RWPE1 (cell line): ENCODE data around the gene BLOC1S3.

Experiments used
- CTCF ChIA-PET: fragments of 350-600 bp; sonication (Branson Sonifier 250); formaldehyde crosslinking; extraction: SDS; loops from one replicate; lab custom pipeline; 2021; lab: Yijun Ruan, JAX
- POLR2A ChIA-PET: fragments of 400-600 bp; formaldehyde crosslinking; extraction: SDS; loops from one replicate; lab custom pipeline; 2020; ENCODE audit warnings: antibody characterized with exemption; ENCODE audit not compliant: low non-redundant PET; lab: Yijun Ruan, JAX
- DNase-seq: peaks from one replicate; pipeline ENCODE4 v3.0.0; 2012; ENCODE audit warnings: low spot score
- H3K27ac ChIP-seq: fragments of 450-650 bp; 2 replicates; pipeline ENCODE4 v1.5.1; 2017
- CTCF ChIP-seq: fragments of 450-650 bp; conservative IDR thresholded peaks from 2 replicates; pipeline ENCODE4 v1.5.1; 2017; ENCODE audit warnings: low read depth, mild to moderate bottlenecking

Gene BLOC1S3

GRCh38 chr19:45164577-45165335, 13.8 kb upstream of the BLOC1S3 start:
- CTCF ChIA-PET: interaction anchor here (0.6 kb wide), 1 partner anchor 76 kb away, joined by 4 read pairs; no protein-coding TSS in a partner anchor
- peak overlapping the region; percentile 89 for H3K27ac ChIP-seq
- POLR2A ChIA-PET: interaction anchor here (1.4 kb wide), 1 partner anchor 13 kb away, joined by 3 read pairs; the partner anchor contains the start of gene TRAPPC6A
- DNase-seq: peak; percentile 67
- TF ChIP-seq CTCF: no peak

GRCh38 chr19:45166723-45167252, 11.8 kb upstream of the BLOC1S3 start:
- ChIA-PET CTCF (interaction anchor here (0.6 to 0.7 kb wide), 2 partner anchors 41 to 260 kb away, joined by 3 read pairs; no protein-coding TSS in a partner anchor), POLR2A (no interaction called here)
- H3K27ac ChIP-seq: peak overlapping the region; percentile 89
- DNase-seq: no peak
- TF ChIP-seq CTCF: no peak

- H3K27ac ChIP-seq: peak overlapping the region; percentile 89
- ChIA-PET CTCF (no interaction called here), POLR2A (no interaction called here)
- TF ChIP-seq CTCF: no peak
- DNase-seq: no peak
These were observed 9.7 kb upstream of the BLOC1S3 start for GRCh38 chr19:45168767-45169351.

- ChIA-PET CTCF (no interaction called here), POLR2A (no interaction called here)
- no peak for TF ChIP-seq CTCF
These were observed 9.0 kb upstream of the BLOC1S3 start for GRCh38 chr19:45169602-45170001.

GRCh38 chr19:45170146-45171106, 8.2 kb upstream of the BLOC1S3 start:
- DNase-seq: no peak
- POLR2A ChIA-PET: no interaction called here
- H3K27ac ChIP-seq: peak overlapping the region; percentile 50
- no peak for TF ChIP-seq CTCF
- CTCF ChIA-PET: interaction anchor here (0.6 kb wide), 1 partner anchor 9 kb away, joined by 4 read pairs; the partner anchor contains the start of gene NKPD1

More at GRCh38 chr19:45169602-45170001, 9.0 kb upstream of the BLOC1S3 start:
- 0 out of 2 replicates have a peak overlapping the region, but pooled peaks have one; percentile 89 for H3K27ac ChIP-seq
- no peak for DNase-seq

- H3K27ac ChIP-seq: peak overlapping the region; percentile 50
- ChIA-PET POLR2A (no interaction called here), CTCF (interaction anchor here (0.6 kb wide), 1 partner anchor 10 kb away, joined by 4 read pairs; the partner anchor contains the start of gene NKPD1)
- DNase-seq: no peak
- TF ChIP-seq CTCF: no peak
These were observed 7.4 kb upstream of the BLOC1S3 start for GRCh38 chr19:45171211-45171623.
